Esophagus squamous epithelium (tissue), 5 donors: ENCODE data around the gene CD37. TPM values are rescaled to one million over a fixed set of nuclear protein-coding genes. Genes with fewer than 3 reads are reported as not detected.

Experiments
- DNase-seq: peaks from one replicate; lab custom pipeline; 2025; lab: John Stamatoyannopoulos, UW
- H3K27ac ChIP-seq, 4 donors: fragments of 200-600 bp; sonication (generic); one replicate each; pipeline ENCODE4 v1.5.1; 2016 to 2019; ENCODE audit warnings: mild to moderate bottlenecking in 1 of 4
- H3K27me3 ChIP-seq, 4 donors: fragments of 200-600 bp; sonication (generic); 1 replicate in 3 of 4; 2 replicates in 1 of 4; pipeline versions ENCODE4 v1.5.1 to v1.6.0; 2017 to 2021; ENCODE audit warnings: antibody characterized with exemption in 1 of 4
- H3K36me3 ChIP-seq, 3 donors: fragments of 200-600 bp; sonication (generic); one replicate each; pipeline ENCODE4 v1.5.1; 2016 to 2019
- H3K4me1 ChIP-seq, 3 donors: fragments of 200-600 bp; sonication (generic); one replicate each; pipeline ENCODE4 v1.5.1; 2017 to 2019
- H3K4me3 ChIP-seq, 4 donors: fragments of 200-600 bp; sonication (generic); 1 replicate in 3 of 4; 2 replicates in 1 of 4; pipeline ENCODE4 v1.5.1; 2016 to 2019; ENCODE audit warnings: mild to moderate bottlenecking in 2 of 4, moderate library complexity in 1 of 4
- H3K9me3 ChIP-seq, 3 donors: fragments of 200-600 bp; sonication (generic); one replicate each; pipeline ENCODE4 v1.5.1; 2016 to 2019
- CTCF ChIP-seq, 6 experiments: fragments of 450-650 bp in 4 of 6; fragments of 200-600 bp in 2 of 6; sonication (generic) in 2 of 6; IDR thresholded peaks; one replicate each; pipeline ENCODE4 v1.5.1; 2016 to 2019; ENCODE audit warnings: antibody characterized with exemption in 6 of 6, mild to moderate bottlenecking in 4 of 6, moderate library complexity in 4 of 6
- POLR2A ChIP-seq, 4 donors: fragments of 450-650 bp; IDR thresholded peaks; one replicate each; pipeline ENCODE4 v1.6.1; 2017; ENCODE audit warnings: antibody characterized with exemption in 4 of 4, mild to moderate bottlenecking in 4 of 4, moderate library complexity in 3 of 4
- WGBS, 2 donors: methylation state at CpG; one replicate each; pipeline ENCODE4 v1.1.5; 2018; 5-methylcytosine and 5-hydroxymethylcytosine counted together
- intact Hi-C: fragments of 100-400 bp; cut with DNase I; formaldehyde crosslinking; loops from one replicate; pipeline ENCODE4 v1.15.0; 2022
- total RNA-seq, 4 donors: library from RNA; depleted of rRNA; stranded (reverse); fragments of >200 nt; gene quantifications; one replicate each; pipeline ENCODE4 v1.1.0, GENCODE V29; 2016
- donor health status: DM: yes; HTN: yes; CAD: no.

CD37 gene
- total RNA-seq, 4 donors from 2014 or later, result 3.1 to 21.4 (median 5.3) TPM

GRCh38 chr19:49337267-49338022, 2.2 kb downstream of the CD37 start:
- Histone ChIP-seq H3K4me3 (no peak overlapping the region), H3K27me3 (no peaks in the 10 kb centered on the region), H3K27ac (peak overlapping the region in 2 of 4 donors; percentile 19 to 39), H3K4me1 (peaks cover 19 to 56% (median 27%) of the 10 kb centered on the region in 3 donors), H3K9me3 (no peaks in the 10 kb centered on the region), H3K36me3 (peaks cover 0 to 15% (median 0%) of the 10 kb centered on the region in 3 donors)
- no peak for DNase-seq
- TF ChIP-seq POLR2A (IDR thresholded peaks at IDR 0.05) (no peak), CTCF (IDR thresholded peaks at IDR 0.05) (no peak)
- WGBS, 2 donors, result 78 to 80% methylated on average over 16 to 18 of the region's 19 CpGs
- intact Hi-C loops, result no loop called here

- TF ChIP-seq CTCF (IDR thresholded peaks at IDR 0.05), result no peak
- no peak for TF ChIP-seq POLR2A (IDR thresholded peaks at IDR 0.05)
- peak overlapping the region in 3 of 4 donors; percentile 86 to 95 (median 92) for H3K27ac ChIP-seq
- H3K4me3 ChIP-seq, result peak overlapping the region in 3 of 4 donors; percentile 43 to 67 (median 49)
- 46 to 55% methylated on average over 7 to 30 of the region's 34 CpGs for WGBS, 2 donors
- peaks cover 0 to 22% (median 0%) of the 10 kb centered on the region in 3 donors for H3K36me3 ChIP-seq
- H3K27me3 ChIP-seq, result no peaks in the 10 kb centered on the region
- no peak for DNase-seq
- intact Hi-C loops, result no loop called here
- peaks cover 19 to 56% (median 27%) of the 10 kb centered on the region in 3 donors for H3K4me1 ChIP-seq
- H3K9me3 ChIP-seq, result no peaks in the 10 kb centered on the region
Measured at GRCh38 chr19:49338023-49338677, 2.9 kb downstream of the CD37 start.

- Histone ChIP-seq H3K27me3 (no peaks in the 10 kb centered on the region), H3K27ac (peak overlapping the region; percentile 77 to 95 (median 89)), H3K9me3 (no peaks in the 10 kb centered on the region), H3K4me3 (peak overlapping the region; percentile 28 to 67 (median 46)), H3K36me3 (peaks cover 0 to 28% (median 0%) of the 10 kb centered on the region in 3 donors), H3K4me1 (peaks cover 19 to 54% (median 27%) of the 10 kb centered on the region in 3 donors)
- intact Hi-C loops, result no loop called here
- whole genome bisulfite sequencing, 2 donors, result 25 to 31% methylated on average over 13 to 22 of the region's 30 CpGs
- TF ChIP-seq POLR2A (IDR thresholded peaks at IDR 0.05) (no peak), CTCF (IDR thresholded peaks at IDR 0.05) (no peak)
- DNase-seq, result no peak
Measured at GRCh38 chr19:49338691-49339300, 3.6 kb downstream of the CD37 start.

- intact Hi-C loops, result no loop called here
- Histone ChIP-seq H3K4me1 (peaks cover 19 to 52% (median 27%) of the 10 kb centered on the region in 3 donors), H3K27ac (peak overlapping the region; percentile 77 to 95 (median 89)), H3K36me3 (peaks cover 0 to 35% (median under 1%) of the 10 kb centered on the region in 3 donors), H3K4me3 (peak overlapping the region; percentile 28 to 67 (median 46)), H3K27me3 (no peaks in the 10 kb centered on the region), H3K9me3 (no peaks in the 10 kb centered on the region)
- no peak for DNase-seq
- 26 to 33% methylated on average over 2 to 6 of the region's 47 CpGs for WGBS, 2 donors
- TF ChIP-seq POLR2A (IDR thresholded peaks at IDR 0.05), result peak in 3 of 4 donors; percentile 32 to 51 (median 33)
- TF ChIP-seq CTCF (IDR thresholded peaks at IDR 0.05), result no peak
Measured at GRCh38 chr19:49339301-49340068, 4.3 kb downstream of the CD37 start.
